NB4 (cell line): ENCODE results near the gene EIF1AY.
"Not testable (repeated sequence)": the region's sequence is repeated elsewhere in the genome, so short reads cannot be mapped to it uniquely, and the experiment has no call there.

Source experiments
- DNase-seq: peaks from one replicate; pipeline ENCODE4 v3.0.0; 2010; ENCODE audit warnings: low read depth
- H3K4me3 ChIP-seq: one replicate; pipeline ENCODE4 v1.5.1; 2011; ENCODE audit warnings: mild to moderate bottlenecking, low read depth, low read length, moderate library complexity
- MYC ChIP-seq: IDR thresholded peaks from 2 replicates; pipeline ENCODE4 v1.6.1; 2011; ENCODE audit warnings: low read depth, low read length
- POLR2A ChIP-seq: IDR thresholded peaks from 2 replicates; pipeline ENCODE4 v1.6.1; 2011; ENCODE audit warnings: mild to moderate bottlenecking; ENCODE audit not compliant: insufficient read length; ENCODE audit errors: extremely low read depth
- TF ChIP-seq, protein P1 (sequence below): IDR thresholded peaks from one replicate; pipeline ENCODE4 v1.5.1; 2012; ENCODE audit warnings: low read depth, low read length
- TF ChIP-seq, protein P2 (sequence below): IDR thresholded peaks from 2 replicates; pipeline ENCODE4 v1.6.1; 2011; ENCODE audit warnings: low read depth, low read length

Gene EIF1AY

DNA sequence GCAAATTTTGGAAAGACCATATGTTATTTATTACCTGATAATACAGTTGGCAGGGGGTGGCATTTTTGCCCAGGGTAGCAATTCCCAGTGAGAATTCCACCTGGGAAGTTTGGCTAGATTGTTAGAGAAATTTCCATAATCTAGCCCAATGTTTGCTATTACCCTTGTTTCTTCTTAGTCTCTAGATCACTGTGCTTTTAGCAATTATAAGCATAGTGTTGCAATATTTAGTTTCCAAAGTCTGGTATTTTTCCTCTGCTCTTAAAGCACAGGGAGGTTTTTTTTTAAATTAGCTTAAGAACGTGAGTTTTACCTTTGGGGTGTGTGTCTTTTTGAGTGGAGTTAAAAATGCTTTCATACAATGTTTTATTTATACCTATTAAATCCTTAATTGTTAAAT lies 26.3 kb upstream of the EIF1AY start:
- no peak for DNase-seq
- no peak for TF ChIP-seq MYC
- TF ChIP-seq, protein P1, sequence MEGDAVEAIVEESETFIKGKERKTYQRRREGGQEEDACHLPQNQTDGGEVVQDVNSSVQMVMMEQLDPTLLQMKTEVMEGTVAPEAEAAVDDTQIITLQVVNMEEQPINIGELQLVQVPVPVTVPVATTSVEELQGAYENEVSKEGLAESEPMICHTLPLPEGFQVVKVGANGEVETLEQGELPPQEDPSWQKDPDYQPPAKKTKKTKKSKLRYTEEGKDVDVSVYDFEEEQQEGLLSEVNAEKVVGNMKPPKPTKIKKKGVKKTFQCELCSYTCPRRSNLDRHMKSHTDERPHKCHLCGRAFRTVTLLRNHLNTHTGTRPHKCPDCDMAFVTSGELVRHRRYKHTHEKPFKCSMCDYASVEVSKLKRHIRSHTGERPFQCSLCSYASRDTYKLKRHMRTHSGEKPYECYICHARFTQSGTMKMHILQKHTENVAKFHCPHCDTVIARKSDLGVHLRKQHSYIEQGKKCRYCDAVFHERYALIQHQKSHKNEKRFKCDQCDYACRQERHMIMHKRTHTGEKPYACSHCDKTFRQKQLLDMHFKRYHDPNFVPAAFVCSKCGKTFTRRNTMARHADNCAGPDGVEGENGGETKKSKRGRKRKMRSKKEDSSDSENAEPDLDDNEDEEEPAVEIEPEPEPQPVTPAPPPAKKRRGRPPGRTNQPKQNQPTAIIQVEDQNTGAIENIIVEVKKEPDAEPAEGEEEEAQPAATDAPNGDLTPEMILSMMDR, result no peak
- no peak for TF ChIP-seq POLR2A
- TF ChIP-seq, protein P2, sequence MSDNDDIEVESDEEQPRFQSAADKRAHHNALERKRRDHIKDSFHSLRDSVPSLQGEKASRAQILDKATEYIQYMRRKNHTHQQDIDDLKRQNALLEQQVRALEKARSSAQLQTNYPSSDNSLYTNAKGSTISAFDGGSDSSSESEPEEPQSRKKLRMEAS, result no peak
- H3K4me3 ChIP-seq, result no peak overlapping the region

GRCh38 chrY:20551840-20552239 lies 23.7 kb upstream of the EIF1AY start:
- no peak overlapping the region for H3K4me3 ChIP-seq
- TF ChIP-seq, protein P1, result no peak
- DNase-seq, result no peak

- not testable (repeated sequence) for DNase-seq, H3K4me3 ChIP-seq
Observed at GRCh38 chrY:20552764-20553323, 22.7 kb upstream of the EIF1AY start.

- no peak for TF ChIP-seq MYC
- TF ChIP-seq, protein P1, result no peak
- no peak for TF ChIP-seq POLR2A
- TF ChIP-seq, protein P2, result no peak
- no peak for DNase-seq
- H3K4me3 ChIP-seq, result no peak overlapping the region
Observed at GRCh38 chrY:20555820-20556219, 19.8 kb upstream of the EIF1AY start.

- no peak for DNase-seq
- TF ChIP-seq, protein P2, result no peak
- TF ChIP-seq, protein P1, result no peak
- TF ChIP-seq POLR2A (no peak), MYC (no peak)
- H3K4me3 ChIP-seq, result no peak overlapping the region
Observed at GRCh38 chrY:20558677-20559076, 16.9 kb upstream of the EIF1AY start.

GRCh38 chrY:20559873-20560512 lies 15.6 kb upstream of the EIF1AY start:
- no peak overlapping the region for H3K4me3 ChIP-seq
- TF ChIP-seq, protein P1, result no peak
- no peak for TF ChIP-seq POLR2A
- TF ChIP-seq, protein P2, result no peak
- no peak for TF ChIP-seq MYC
- no peak for DNase-seq
